Ascending aorta (tissue), 2 donors: Measurements from ENCODE around the gene ADD3. TPM values are rescaled to one million over a fixed set of nuclear protein-coding genes. Genes with fewer than 3 reads are reported as not detected.

Experiments used
- DNase-seq, 2 donors: peaks; one replicate each; pipeline ENCODE4 v3.0.0-alpha.2; 2019; ENCODE audit warnings: low spot score in 2 of 2
- H3K27ac ChIP-seq, 2 donors: fragments of 200-600 bp; sonication (generic); one replicate each; pipeline ENCODE4 v1.5.1; 2016 to 2017; ENCODE audit warnings: mild to moderate bottlenecking in 1 of 2
- H3K27me3 ChIP-seq: fragments of 200-600 bp; sonication (generic); one replicate; pipeline ENCODE4 v1.5.1; 2017
- H3K36me3 ChIP-seq, 2 donors: fragments of 200-600 bp; sonication (generic); one replicate each; pipeline ENCODE4 v1.5.1; 2016
- H3K4me1 ChIP-seq, 2 donors: fragments of 200-600 bp; sonication (generic); one replicate each; pipeline ENCODE4 v1.5.1; 2016 to 2017; ENCODE audit warnings: mild to moderate bottlenecking in 1 of 2
- H3K4me3 ChIP-seq, 2 donors: fragments of 200-600 bp; sonication (generic); one replicate each; pipeline ENCODE4 v1.5.1; 2016 to 2017; ENCODE audit warnings: mild to moderate bottlenecking in 1 of 2
- H3K9me3 ChIP-seq, 2 donors: fragments of 200-600 bp; sonication (generic); one replicate each; pipeline ENCODE4 v1.5.1; 2016
- intact Hi-C: fragments of 100-400 bp; cut with DNase I; formaldehyde crosslinking; loops from one replicate; pipeline ENCODE4 v1.15.1; 2023
- total RNA-seq: library from RNA; depleted of rRNA; stranded (reverse); fragments of >200 nt; gene quantifications from one replicate; pipeline ENCODE4 v1.1.0, GENCODE V29; 2016
- TF ChIP-seq, protein P1 (sequence below), 3 experiments: fragments of 200-600 bp in 2 of 3; fragments of 450-650 bp in 1 of 3; sonication (generic) in 2 of 3; IDR thresholded peaks; one replicate each; pipeline ENCODE4 v1.5.1; 2016 to 2019; ENCODE audit warnings: antibody characterized with exemption in 3 of 3, mild to moderate bottlenecking in 1 of 3, moderate library complexity in 1 of 3

Gene ADD3
- total RNA-seq, 1 donor from 2014 or later: 93.0 TPM

DNA sequence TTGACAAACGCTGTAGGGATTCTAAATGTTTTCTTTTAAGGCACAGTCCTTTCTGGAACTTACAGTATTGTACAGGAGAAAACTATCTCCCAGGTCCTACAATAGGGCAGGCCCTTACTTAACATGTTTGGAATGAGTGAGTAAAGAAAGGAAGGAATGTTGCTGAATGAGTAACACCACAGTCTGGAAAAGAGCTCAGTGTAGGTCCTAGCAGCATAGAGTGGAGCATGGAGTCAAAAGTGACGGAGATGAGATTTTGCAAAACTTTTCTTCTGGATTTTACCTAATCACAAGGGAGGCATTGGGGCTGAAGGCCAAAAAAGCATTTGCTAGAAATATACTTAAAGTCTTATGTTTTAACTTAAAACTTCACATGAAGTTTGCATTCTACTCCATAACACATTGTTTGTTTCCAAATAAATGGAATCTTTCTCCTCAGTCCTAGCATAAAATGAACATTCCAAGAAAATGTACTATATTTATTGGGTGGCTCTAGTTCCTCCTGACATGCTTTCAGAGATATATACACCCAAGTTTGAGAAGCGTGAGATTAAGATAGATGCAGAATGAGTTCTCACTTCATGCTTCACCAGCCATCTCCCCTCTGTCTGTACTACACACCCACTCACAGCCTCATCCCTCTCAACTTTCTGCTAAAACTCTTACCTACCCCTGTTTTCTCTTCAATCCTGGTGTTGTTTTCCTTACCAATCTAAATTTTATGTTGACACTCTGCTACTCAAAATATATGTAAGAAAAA is 20.2 kb upstream of the ADD3 start:
- no peaks in the 10 kb centered on the region for H3K36me3 ChIP-seq
- no peak overlapping the region for H3K4me3 ChIP-seq
- H3K27ac ChIP-seq: peak overlapping the region; percentile 69 to 73
- intact Hi-C loops: no loop called here
- H3K27me3 ChIP-seq: no peaks in the 10 kb centered on the region
- DNase-seq: no peak
- H3K4me1 ChIP-seq: peaks cover 0 to 16% of the 10 kb centered on the region in 2 donors
- H3K9me3 ChIP-seq: no peaks in the 10 kb centered on the region
- TF ChIP-seq, protein P1, sequence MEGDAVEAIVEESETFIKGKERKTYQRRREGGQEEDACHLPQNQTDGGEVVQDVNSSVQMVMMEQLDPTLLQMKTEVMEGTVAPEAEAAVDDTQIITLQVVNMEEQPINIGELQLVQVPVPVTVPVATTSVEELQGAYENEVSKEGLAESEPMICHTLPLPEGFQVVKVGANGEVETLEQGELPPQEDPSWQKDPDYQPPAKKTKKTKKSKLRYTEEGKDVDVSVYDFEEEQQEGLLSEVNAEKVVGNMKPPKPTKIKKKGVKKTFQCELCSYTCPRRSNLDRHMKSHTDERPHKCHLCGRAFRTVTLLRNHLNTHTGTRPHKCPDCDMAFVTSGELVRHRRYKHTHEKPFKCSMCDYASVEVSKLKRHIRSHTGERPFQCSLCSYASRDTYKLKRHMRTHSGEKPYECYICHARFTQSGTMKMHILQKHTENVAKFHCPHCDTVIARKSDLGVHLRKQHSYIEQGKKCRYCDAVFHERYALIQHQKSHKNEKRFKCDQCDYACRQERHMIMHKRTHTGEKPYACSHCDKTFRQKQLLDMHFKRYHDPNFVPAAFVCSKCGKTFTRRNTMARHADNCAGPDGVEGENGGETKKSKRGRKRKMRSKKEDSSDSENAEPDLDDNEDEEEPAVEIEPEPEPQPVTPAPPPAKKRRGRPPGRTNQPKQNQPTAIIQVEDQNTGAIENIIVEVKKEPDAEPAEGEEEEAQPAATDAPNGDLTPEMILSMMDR (IDR thresholded peaks at IDR 0.05): no peak

DNA sequence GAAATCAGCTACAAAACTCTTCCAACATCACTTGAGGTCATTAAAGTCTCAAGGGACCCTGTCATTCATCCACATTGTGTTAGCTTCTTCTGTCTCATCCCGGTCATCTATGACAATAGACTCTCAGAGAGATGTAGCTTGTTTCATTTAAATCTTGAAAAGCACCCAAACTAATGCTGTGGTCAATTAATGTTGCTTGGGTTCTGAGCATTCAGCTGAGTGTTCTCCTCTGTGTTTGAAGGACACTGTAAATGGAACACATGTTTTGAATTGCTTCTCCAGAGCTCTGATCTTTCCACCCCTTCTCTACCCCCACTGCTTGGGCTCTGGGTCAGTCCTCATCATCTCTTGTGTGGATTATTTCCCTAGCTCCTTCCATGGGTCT is 19.6 kb upstream of the ADD3 start:
- DNase-seq: no peak
- Histone ChIP-seq H3K4me3 (no peak overlapping the region), H3K9me3 (no peaks in the 10 kb centered on the region), H3K27ac (peak overlapping the region; percentile 69 to 73), H3K36me3 (no peaks in the 10 kb centered on the region), H3K27me3 (no peaks in the 10 kb centered on the region), H3K4me1 (peaks cover 0 to 19% of the 10 kb centered on the region in 2 donors)
- intact Hi-C loops: no loop called here
- TF ChIP-seq, protein P1 (IDR thresholded peaks at IDR 0.05): no peak

DNA sequence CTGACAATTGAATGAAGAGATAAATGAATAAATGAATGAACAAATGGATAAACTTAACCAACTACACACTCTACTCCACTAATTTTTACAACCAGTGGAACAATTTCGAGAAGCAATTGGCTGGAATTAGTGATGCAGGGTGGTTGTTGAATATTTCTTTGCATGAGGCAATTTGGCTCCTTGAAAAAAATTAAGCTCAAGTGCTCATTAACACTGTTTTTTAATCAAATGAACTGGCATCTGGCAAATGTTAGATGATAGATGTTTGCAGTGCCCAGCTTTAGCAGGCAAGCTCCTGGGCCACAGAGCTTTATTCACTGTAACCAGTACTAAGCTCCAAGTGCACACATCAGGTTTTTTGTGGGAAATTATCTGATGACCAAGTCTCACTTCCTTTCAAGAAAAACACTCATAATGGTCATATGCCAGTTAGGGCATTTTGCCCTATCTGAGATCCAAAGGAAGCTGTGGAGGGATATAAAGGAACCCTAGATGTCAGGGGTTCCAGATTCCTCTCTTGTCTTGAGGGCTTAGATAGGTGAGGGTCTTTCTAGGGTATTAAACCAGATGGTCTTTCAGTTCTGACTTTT is 16.4 kb upstream of the ADD3 start:
- Histone ChIP-seq H3K36me3 (no peaks in the 10 kb centered on the region), H3K4me1 (peaks cover 0 to 20% of the 10 kb centered on the region in 2 donors), H3K9me3 (no peaks in the 10 kb centered on the region), H3K27ac (no peak overlapping the region), H3K4me3 (no peak overlapping the region), H3K27me3 (no peaks in the 10 kb centered on the region)
- intact Hi-C loops: no loop called here
- TF ChIP-seq, protein P1 (IDR thresholded peaks at IDR 0.05): no peak
- no peak for DNase-seq

DNA sequence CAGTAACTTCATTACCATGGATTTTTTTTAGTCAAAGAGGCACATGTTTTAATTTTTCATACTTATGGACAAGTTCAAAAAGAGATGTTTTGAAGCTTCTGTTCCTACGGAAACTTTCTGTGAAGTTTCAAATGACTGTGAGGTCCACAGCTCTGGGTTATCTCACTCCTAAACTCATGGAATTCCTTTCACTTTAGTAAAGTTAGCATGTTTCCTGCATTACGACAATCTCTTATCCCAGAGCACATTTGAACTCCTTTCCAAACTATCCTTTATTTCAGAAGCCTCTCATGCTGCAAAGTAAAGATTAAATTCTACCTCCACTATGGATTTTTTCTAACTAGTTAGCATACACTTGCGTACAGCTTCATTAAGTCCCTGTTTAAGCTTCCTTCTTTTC is 15.3 kb upstream of the ADD3 start:
- TF ChIP-seq, protein P1 (IDR thresholded peaks at IDR 0.05): no peak

GRCh38 chr10:109993551-109994330 is 14.0 kb upstream of the ADD3 start:
- no peak for DNase-seq
- TF ChIP-seq, protein P1 (IDR thresholded peaks at IDR 0.05): no peak
- H3K4me3 ChIP-seq: no peak overlapping the region
- intact Hi-C loops: no loop called here
- no peaks in the 10 kb centered on the region for H3K36me3 ChIP-seq
- H3K27me3 ChIP-seq: no peaks in the 10 kb centered on the region
- H3K4me1 ChIP-seq: peaks cover 0 to 10% of the 10 kb centered on the region in 2 donors
- H3K9me3 ChIP-seq: no peaks in the 10 kb centered on the region
- H3K27ac ChIP-seq: peak overlapping the region; percentile 38 to 63

More for the DNA sequence above, 15.3 kb upstream of the ADD3 start:
- intact Hi-C loops: no loop called here
- DNase-seq: no peak
- H3K36me3 ChIP-seq: no peaks in the 10 kb centered on the region
- H3K9me3 ChIP-seq: no peaks in the 10 kb centered on the region
- H3K4me3 ChIP-seq: peak overlapping the region in 1 of 2 donors; percentile 43
- no peaks in the 10 kb centered on the region for H3K27me3 ChIP-seq
- H3K4me1 ChIP-seq: peaks cover 0 to 18% of the 10 kb centered on the region in 2 donors
- peak overlapping the region; percentile 63 to 72 for H3K27ac ChIP-seq
